GM12878 (cell line): ENCODE data around the gene MAGI2. TPM values are rescaled to one million over a fixed set of nuclear protein-coding genes. Genes with fewer than 3 reads are reported as not detected.

Experiments used
- ATAC-seq: fragments of 200-7000 bp; cut with Tn5 transposase; 3 replicates; pipeline ENCODE4 v1.9.1; 2020; ENCODE audit warnings: mild to moderate bottlenecking, moderate library complexity
- BruUV-seq: library from RNA; stranded (reverse); fragments of 400-500 nt; replicated peaks from 2 replicates; lab custom pipeline; 2021; lab: Mats Ljungman, UMichigan
- CTCF ChIA-PET: fragments of 300-600 bp; sonication (Branson Sonifier 250); formaldehyde crosslinking; extraction: SDS; loops from one replicate; lab custom pipeline; 2021; ENCODE audit warnings: inconsistent platforms; lab: Yijun Ruan, JAX
- POLR2A ChIA-PET: fragments of 350-600 bp; formaldehyde crosslinking; extraction: SDS; loops from one replicate; lab custom pipeline; 2021; ENCODE audit warnings: inconsistent platforms; lab: Charles Lee
- RAD21 ChIA-PET: fragments of 300-600 bp; sonication (Branson Sonifier 250); formaldehyde crosslinking; loops from one replicate; lab custom pipeline; 2023; ENCODE audit warnings: antibody characterized with exemption; ENCODE audit not compliant: unreplicated experiment; lab: Charles Lee
- SMC1A ChIA-PET: fragments of 300-600 bp; sonication (Branson Sonifier 250); formaldehyde crosslinking; loops from one replicate; lab custom pipeline; 2023; ENCODE audit not compliant: unreplicated experiment, uncharacterized antibody; lab: Charles Lee
- DNase-seq: peaks from one replicate; pipeline ENCODE4 v3.0.0-alpha.2; 2011; ENCODE audit warnings: low read depth, low spot score
- FAIRE-seq: peaks from 3 replicates; lab custom pipeline; 2011; peaks lifted over from hg19 to GRCh38; lab: Jason Lieb, UNC
- H2AFZ ChIP-seq: 2 replicates; pipeline ENCODE4 v1.6.0; 2011; ENCODE audit warnings: low read depth, low read length, control low read depth; ENCODE audit not compliant: control insufficient read depth
- H3K27ac ChIP-seq: 2 replicates; pipeline ENCODE4 v1.5.1; 2011; ENCODE audit warnings: control low read depth; ENCODE audit not compliant: control insufficient read depth, insufficient read depth
- H3K27me3 ChIP-seq, 2 experiments: replicated peaks in 1 of 2; 2 replicates each; pipeline versions ENCODE4 v1.6.0 to v1.6.1; 2011; ENCODE audit warnings: low read length in 1 of 2; ENCODE audit not compliant: control insufficient read depth in 2 of 2, insufficient read depth in 2 of 2
- H3K36me3 ChIP-seq, 2 experiments: 2 replicates each; pipeline ENCODE4 v1.5.1; 2011; ENCODE audit warnings: low read length in 1 of 2; ENCODE audit not compliant: control insufficient read depth in 2 of 2, insufficient read depth in 2 of 2
- H3K4me1 ChIP-seq: 2 replicates; pipeline ENCODE4 v1.6.1; 2011; ENCODE audit warnings: mild to moderate bottlenecking, low read length, moderate library complexity, mixed read lengths; ENCODE audit not compliant: control insufficient read depth, insufficient read depth
- H3K4me2 ChIP-seq: 2 replicates; pipeline ENCODE4 v1.6.0; 2011; ENCODE audit warnings: control low read depth; ENCODE audit not compliant: control insufficient read depth, insufficient read depth
- H3K4me3 ChIP-seq: fragments of 200-600 bp; sonication (generic); 2 replicates; pipeline ENCODE4 v1.5.1; 2016
- H3K79me2 ChIP-seq: 2 replicates; pipeline ENCODE4 v1.6.0; 2011; ENCODE audit warnings: low read length; ENCODE audit not compliant: control insufficient read depth, insufficient read depth
- H3K9ac ChIP-seq: 2 replicates; pipeline ENCODE4 v1.8.0; 2011; ENCODE audit warnings: low read length, control low read depth, mixed read lengths; ENCODE audit not compliant: control insufficient read depth, insufficient read depth
- H3K9me3 ChIP-seq: replicated peaks from 3 replicates; pipeline ENCODE4 v1.5.1; 2011; ENCODE audit warnings: mild to moderate bottlenecking, low read length; ENCODE audit not compliant: control insufficient read depth, insufficient read depth
- H4K20me1 ChIP-seq: 2 replicates; pipeline ENCODE4 v1.6.0; 2011; ENCODE audit not compliant: control insufficient read depth, insufficient read depth
- ASH2L ChIP-seq: fragments of 300-600, 200-600 bp; sonication (generic); IDR thresholded peaks from 2 replicates; pipeline ENCODE4 v1.6.1; 2017; ENCODE audit warnings: low read depth, mild to moderate bottlenecking, borderline replicate concordance
- CBX3 ChIP-seq: fragments of 200-600 bp; sonication (generic); IDR thresholded peaks from 2 replicates; pipeline ENCODE4 v1.6.1; 2016; ENCODE audit warnings: low read depth, borderline replicate concordance
- EGR1 ChIP-seq, 2 experiments: IDR thresholded peaks; 1 replicate in 1 of 2; 2 replicates in 1 of 2; pipeline ENCODE4 v1.6.1; 2011 to 2012; ENCODE audit warnings: low read depth in 2 of 2, low read length in 2 of 2, borderline replicate concordance in 1 of 2, mild to moderate bottlenecking in 1 of 2, moderate library complexity in 1 of 2
- FOXK2 ChIP-seq: fragments of 450-650 bp; IDR thresholded peaks from 2 replicates; pipeline ENCODE4 v1.6.1; 2017; ENCODE audit warnings: mild to moderate bottlenecking, moderate library complexity
- IKZF1 ChIP-seq: fragments of 450-650 bp; conservative IDR thresholded peaks from 2 replicates; pipeline ENCODE4 v1.6.1; 2017; ENCODE audit warnings: antibody characterized with exemption, mild to moderate bottlenecking
- JUNB ChIP-seq: IDR thresholded peaks from 2 replicates; pipeline ENCODE4 v1.6.1; 2016; ENCODE audit warnings: antibody characterized with exemption, mild to moderate bottlenecking
- MEF2A ChIP-seq: IDR thresholded peaks from 2 replicates; pipeline ENCODE4 v1.6.1; 2011; ENCODE audit warnings: low read depth, mild to moderate bottlenecking, low read length, moderate library complexity; ENCODE audit not compliant: insufficient read depth
- MEF2B ChIP-seq: fragments of 450-650 bp; IDR thresholded peaks from 2 replicates; pipeline ENCODE4 v1.6.1; 2018; ENCODE audit warnings: mild to moderate bottlenecking, moderate library complexity; ENCODE audit not compliant: partially characterized antibody, poor library complexity, severe bottlenecking
- MXI1 ChIP-seq: fragments of 150-350 bp; IDR thresholded peaks from 2 replicates; pipeline ENCODE4 v1.6.1; 2011; ENCODE audit warnings: low read depth, mild to moderate bottlenecking, inconsistent platforms, low read length, improper control_type of control experiment
- RAD21 ChIP-seq: IDR thresholded peaks from 2 replicates; pipeline ENCODE4 v1.6.1; 2011; ENCODE audit warnings: mild to moderate bottlenecking, low read depth, low read length, moderate library complexity; ENCODE audit not compliant: insufficient read depth
- RELA ChIP-seq: fragments of 450-650 bp; IDR thresholded peaks from 2 replicates; pipeline ENCODE4 v1.8.0; 2014; ENCODE audit warnings: borderline replicate concordance; ENCODE audit not compliant: partially characterized antibody
- RFX5 ChIP-seq: IDR thresholded peaks from 2 replicates; pipeline ENCODE4 v1.6.1; 2011; ENCODE audit warnings: low read depth, low read length, improper control_type of control experiment
- SMARCA5 ChIP-seq: fragments of 450-650 bp; IDR thresholded peaks from 2 replicates; pipeline ENCODE4 v1.6.1; 2017; ENCODE audit warnings: mild to moderate bottlenecking
- WGBS: methylation state at CpG from one replicate; pipeline ENCODE4 v1.1.6; 2016; ENCODE audit warnings: low lambda C conversion rate; ENCODE audit not compliant: insufficient replicate concordance, insufficient coverage; ENCODE audit errors: missing lambda C conversion rate; 5-methylcytosine and 5-hydroxymethylcytosine counted together
- in situ Hi-C: fragments of 300-500 bp; cut with MboI; formaldehyde crosslinking; loops from 9 replicates; pipeline ENCODE4 v1.14.3; 2018; ENCODE audit warnings: mixed read lengths
- intact Hi-C: fragments of 100-400 bp; cut with micrococcal nuclease; formaldehyde crosslinking; loops from one replicate; pipeline ENCODE4 v1.14.2; 2022; ENCODE audit not compliant: unreplicated experiment
- polyA plus RNA-seq, 11 experiments: library from polyadenylated mRNA; depleted of rRNA in 4 of 11; unstranded in 6 of 11; stranded (reverse) in 5 of 11; fragments of >200 nt; fragmentation: Nextera tagmentation in 4 of 11; fragmentation: Illumina TruSeq in 1 of 11; extraction: Ambion mirVana in 4 of 11; extraction: Trizol in 1 of 11; gene quantifications; 1 replicate in 1 of 11; 2 replicates in 10 of 11; pipeline versions ENCODE4 v1.2.1 to v1.2.3, GENCODE V29; 2011 to 2016; ENCODE audit warnings: inconsistent platforms in 2 of 11, missing spikeins in 2 of 11, low read depth in 1 of 11
- total RNA-seq, 4 experiments: library from RNA; depleted of rRNA in 3 of 4; stranded (reverse); fragments of >200 nt in 3 of 4; fragmentation: Illumina TruSeq in 1 of 4; extraction: Trizol in 1 of 4; gene quantifications; 2 replicates each; pipeline versions ENCODE4 v1.2.1 to v1.2.3, GENCODE V29; 2013 to 2021
- TF ChIP-seq, protein P1 (sequence below): IDR thresholded peaks from 2 replicates; pipeline ENCODE4 v1.6.1; 2011; ENCODE audit warnings: low read depth, mild to moderate bottlenecking, low read length, moderate library complexity, borderline replicate concordance; ENCODE audit errors: extremely low read depth
- TF ChIP-seq, protein P2 (sequence below), 3 experiments: IDR thresholded peaks in 2 of 3; conservative IDR thresholded peaks in 1 of 3; 2 replicates each; pipeline ENCODE4 v1.5.1; 2011; ENCODE audit warnings: low read depth in 3 of 3, low read length in 3 of 3, mild to moderate bottlenecking in 3 of 3, control low read depth in 2 of 3, moderate library complexity in 2 of 3, inconsistent platforms in 1 of 3, mixed read lengths in 1 of 3; ENCODE audit not compliant: control insufficient read depth in 2 of 3, insufficient read depth in 1 of 3; ENCODE audit errors: extremely low read depth in 1 of 3
- TF ChIP-seq, protein P3 (sequence below): IDR thresholded peaks from 2 replicates; pipeline ENCODE4 v1.6.1; 2012; ENCODE audit warnings: low read length, inconsistent platforms

MAGI2 gene
- total and polyA plus RNA-seq, 10 of the 15 experiments (the other 5 are each of a cell fraction or from before 2014, with no cell fraction given): 0.01 to 0.31 (median 0.05) TPM; not detected in 2

DNA sequence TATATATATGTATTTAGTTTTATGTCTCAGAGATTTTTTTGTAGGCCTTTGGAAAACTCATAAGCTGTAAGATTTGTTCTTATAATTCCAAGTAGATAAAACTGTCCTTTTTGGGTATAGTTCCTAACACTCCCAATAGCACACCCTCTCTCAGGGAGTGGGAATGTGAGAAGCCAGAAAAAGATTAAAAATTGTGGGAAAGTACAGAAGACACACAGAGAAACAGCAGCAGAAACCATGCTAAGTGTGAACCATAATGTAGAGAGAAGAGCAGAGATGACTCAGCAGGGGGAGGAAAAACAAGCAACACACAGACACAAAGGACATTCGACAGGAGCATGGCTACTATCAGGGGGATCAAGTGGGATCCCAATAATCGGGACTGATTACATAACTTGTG lies 401.6 kb downstream of the MAGI2 start (continued):
- TF ChIP-seq RAD21 (no peak), MEF2B (no peak), ASH2L (no peak)
- TF ChIP-seq, protein P1, sequence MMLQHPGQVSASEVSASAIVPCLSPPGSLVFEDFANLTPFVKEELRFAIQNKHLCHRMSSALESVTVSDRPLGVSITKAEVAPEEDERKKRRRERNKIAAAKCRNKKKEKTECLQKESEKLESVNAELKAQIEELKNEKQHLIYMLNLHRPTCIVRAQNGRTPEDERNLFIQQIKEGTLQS: no peak

DNA sequence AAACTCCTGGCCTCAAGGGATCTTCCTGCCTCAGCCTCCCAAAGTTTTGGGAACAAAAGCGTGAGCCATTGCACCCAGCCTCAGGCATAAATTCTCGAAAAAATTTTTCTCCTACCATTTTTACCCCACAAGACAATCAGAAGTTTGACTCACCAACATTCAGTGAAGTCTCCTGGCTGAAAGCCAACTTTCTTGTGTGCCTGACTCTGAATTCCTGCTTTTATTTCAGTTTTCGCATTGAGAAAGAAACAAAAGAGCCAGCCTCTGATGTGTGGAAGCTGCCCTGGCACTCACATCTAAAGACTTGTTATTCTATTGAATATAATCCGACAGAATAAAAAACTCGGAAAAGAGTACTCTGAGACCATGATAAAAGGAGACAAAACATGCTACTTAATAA lies 402.9 kb downstream of the MAGI2 start:
- ATAC-seq: no peak
- Histone ChIP-seq H3K36me3 (no peaks in the 10 kb centered on the region), H3K4me1 (no peaks in the 10 kb centered on the region), H4K20me1 (no peaks in the 10 kb centered on the region), H3K27me3 (no peaks in the 10 kb centered on the region)
- RAD21 ChIA-PET: no interaction called here
- TF ChIP-seq RFX5 (no peak), FOXK2 (no peak), RELA (no peak), SMARCA5 (no peak), MEF2A (no peak), CBX3 (no peak), JUNB (no peak), MXI1 (no peak), IKZF1 (no peak), EGR1 (IDR thresholded peaks at IDR 0.05; ENCODE audit: borderline replicate concordance in 1 of 2, low read depth in 2 of 2, low read length in 2 of 2) (no peak)
- TF ChIP-seq, protein P2, sequence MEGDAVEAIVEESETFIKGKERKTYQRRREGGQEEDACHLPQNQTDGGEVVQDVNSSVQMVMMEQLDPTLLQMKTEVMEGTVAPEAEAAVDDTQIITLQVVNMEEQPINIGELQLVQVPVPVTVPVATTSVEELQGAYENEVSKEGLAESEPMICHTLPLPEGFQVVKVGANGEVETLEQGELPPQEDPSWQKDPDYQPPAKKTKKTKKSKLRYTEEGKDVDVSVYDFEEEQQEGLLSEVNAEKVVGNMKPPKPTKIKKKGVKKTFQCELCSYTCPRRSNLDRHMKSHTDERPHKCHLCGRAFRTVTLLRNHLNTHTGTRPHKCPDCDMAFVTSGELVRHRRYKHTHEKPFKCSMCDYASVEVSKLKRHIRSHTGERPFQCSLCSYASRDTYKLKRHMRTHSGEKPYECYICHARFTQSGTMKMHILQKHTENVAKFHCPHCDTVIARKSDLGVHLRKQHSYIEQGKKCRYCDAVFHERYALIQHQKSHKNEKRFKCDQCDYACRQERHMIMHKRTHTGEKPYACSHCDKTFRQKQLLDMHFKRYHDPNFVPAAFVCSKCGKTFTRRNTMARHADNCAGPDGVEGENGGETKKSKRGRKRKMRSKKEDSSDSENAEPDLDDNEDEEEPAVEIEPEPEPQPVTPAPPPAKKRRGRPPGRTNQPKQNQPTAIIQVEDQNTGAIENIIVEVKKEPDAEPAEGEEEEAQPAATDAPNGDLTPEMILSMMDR (IDR thresholded peaks at IDR 0.05 in 2 of 3, conservative IDR thresholded peaks at IDR 0.05 in 1 of 3; ENCODE audit: control insufficient read depth in 2 of 3, extremely low read depth in 1 of 3, insufficient read depth in 1 of 3, low read depth in 3 of 3, low read length in 3 of 3): no peak
- TF ChIP-seq, protein P3, sequence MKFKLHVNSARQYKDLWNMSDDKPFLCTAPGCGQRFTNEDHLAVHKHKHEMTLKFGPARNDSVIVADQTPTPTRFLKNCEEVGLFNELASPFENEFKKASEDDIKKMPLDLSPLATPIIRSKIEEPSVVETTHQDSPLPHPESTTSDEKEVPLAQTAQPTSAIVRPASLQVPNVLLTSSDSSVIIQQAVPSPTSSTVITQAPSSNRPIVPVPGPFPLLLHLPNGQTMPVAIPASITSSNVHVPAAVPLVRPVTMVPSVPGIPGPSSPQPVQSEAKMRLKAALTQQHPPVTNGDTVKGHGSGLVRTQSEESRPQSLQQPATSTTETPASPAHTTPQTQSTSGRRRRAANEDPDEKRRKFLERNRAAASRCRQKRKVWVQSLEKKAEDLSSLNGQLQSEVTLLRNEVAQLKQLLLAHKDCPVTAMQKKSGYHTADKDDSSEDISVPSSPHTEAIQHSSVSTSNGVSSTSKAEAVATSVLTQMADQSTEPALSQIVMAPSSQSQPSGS: no peak
- TF ChIP-seq, all 136 proteins: peak for 0
- Histone ChIP-seq H2AFZ (no peak overlapping the region), H3K79me2 (no peaks in the 10 kb centered on the region), H3K9ac (no peak overlapping the region), H3K4me2 (no peak overlapping the region), H3K9me3 (no peaks in the 10 kb centered on the region), H3K27ac (no peak overlapping the region), H3K4me3 (no peak overlapping the region)
- 36% methylated on average over 5 of the region's 5 CpGs for WGBS
- ChIA-PET SMC1A (no interaction called here), POLR2A (no interaction called here), CTCF (no interaction called here)
- DNase-seq: no peak
- in situ Hi-C loops: no loop called here
- intact Hi-C loops: no loop called here
- FAIRE-seq: no peak
- no TSS peak for BruUV-seq
